ENCODE measurements around the gene EPB42.

DNA sequence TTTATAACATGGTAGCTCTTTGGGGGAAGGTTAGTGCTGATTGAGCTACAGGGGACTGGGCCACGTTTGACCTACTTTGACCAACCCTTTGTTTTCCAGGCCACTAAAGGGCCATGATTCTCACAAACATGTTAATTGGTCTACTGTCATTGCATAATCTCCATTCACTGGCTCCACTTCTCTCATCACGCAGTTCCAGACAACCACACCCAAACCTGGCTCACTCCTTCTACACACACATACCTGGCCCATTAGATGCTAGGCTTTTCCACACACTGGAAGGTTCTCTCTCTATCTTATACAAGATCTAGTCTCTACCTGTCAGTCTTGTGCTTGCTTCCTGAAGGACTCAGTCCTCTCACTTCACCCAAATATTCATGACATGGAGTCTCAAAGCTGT lies 30.0 kb upstream of the EPB42 start:
- TF ChIP-seq, protein P1, sequence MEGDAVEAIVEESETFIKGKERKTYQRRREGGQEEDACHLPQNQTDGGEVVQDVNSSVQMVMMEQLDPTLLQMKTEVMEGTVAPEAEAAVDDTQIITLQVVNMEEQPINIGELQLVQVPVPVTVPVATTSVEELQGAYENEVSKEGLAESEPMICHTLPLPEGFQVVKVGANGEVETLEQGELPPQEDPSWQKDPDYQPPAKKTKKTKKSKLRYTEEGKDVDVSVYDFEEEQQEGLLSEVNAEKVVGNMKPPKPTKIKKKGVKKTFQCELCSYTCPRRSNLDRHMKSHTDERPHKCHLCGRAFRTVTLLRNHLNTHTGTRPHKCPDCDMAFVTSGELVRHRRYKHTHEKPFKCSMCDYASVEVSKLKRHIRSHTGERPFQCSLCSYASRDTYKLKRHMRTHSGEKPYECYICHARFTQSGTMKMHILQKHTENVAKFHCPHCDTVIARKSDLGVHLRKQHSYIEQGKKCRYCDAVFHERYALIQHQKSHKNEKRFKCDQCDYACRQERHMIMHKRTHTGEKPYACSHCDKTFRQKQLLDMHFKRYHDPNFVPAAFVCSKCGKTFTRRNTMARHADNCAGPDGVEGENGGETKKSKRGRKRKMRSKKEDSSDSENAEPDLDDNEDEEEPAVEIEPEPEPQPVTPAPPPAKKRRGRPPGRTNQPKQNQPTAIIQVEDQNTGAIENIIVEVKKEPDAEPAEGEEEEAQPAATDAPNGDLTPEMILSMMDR (tag by site-specific recombination; IDR thresholded peaks at IDR 0.05), result no peak
- TF ChIP-seq ZNF239 (tag by site-specific recombination; IDR thresholded peaks at IDR 0.05), result no peak
- no peak for TF ChIP-seq ZNF274 (IDR thresholded peaks at IDR 0.05; ENCODE audit: low read length)
- TF ChIP-seq ZNF274 (tag by site-specific recombination; IDR thresholded peaks at IDR 0.05; ENCODE audit: borderline replicate concordance), result no peak
- TF ChIP-seq, protein P2, sequence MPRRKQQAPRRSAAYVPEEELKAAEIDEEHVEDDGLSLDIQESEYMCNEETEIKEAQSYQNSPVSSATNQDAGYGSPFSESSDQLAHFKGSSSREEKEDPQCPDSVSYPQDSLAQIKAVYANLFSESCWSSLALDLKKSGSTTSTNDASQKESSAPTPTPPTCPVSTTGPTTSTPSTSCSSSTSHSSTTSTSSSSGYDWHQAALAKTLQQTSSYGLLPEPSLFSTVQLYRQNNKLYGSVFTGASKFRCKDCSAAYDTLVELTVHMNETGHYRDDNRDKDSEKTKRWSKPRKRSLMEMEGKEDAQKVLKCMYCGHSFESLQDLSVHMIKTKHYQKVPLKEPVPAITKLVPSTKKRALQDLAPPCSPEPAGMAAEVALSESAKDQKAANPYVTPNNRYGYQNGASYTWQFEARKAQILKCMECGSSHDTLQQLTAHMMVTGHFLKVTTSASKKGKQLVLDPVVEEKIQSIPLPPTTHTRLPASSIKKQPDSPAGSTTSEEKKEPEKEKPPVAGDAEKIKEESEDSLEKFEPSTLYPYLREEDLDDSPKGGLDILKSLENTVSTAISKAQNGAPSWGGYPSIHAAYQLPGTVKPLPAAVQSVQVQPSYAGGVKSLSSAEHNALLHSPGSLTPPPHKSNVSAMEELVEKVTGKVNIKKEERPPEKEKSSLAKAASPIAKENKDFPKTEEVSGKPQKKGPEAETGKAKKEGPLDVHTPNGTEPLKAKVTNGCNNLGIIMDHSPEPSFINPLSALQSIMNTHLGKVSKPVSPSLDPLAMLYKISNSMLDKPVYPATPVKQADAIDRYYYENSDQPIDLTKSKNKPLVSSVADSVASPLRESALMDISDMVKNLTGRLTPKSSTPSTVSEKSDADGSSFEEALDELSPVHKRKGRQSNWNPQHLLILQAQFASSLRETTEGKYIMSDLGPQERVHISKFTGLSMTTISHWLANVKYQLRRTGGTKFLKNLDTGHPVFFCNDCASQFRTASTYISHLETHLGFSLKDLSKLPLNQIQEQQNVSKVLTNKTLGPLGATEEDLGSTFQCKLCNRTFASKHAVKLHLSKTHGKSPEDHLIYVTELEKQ (tag by site-specific recombination; IDR thresholded peaks at IDR 0.05; ENCODE audit: borderline replicate concordance), result no peak
- TF ChIP-seq YY2 (tag by site-specific recombination; IDR thresholded peaks at IDR 0.05), result no peak
- TF ChIP-seq, protein P3, sequence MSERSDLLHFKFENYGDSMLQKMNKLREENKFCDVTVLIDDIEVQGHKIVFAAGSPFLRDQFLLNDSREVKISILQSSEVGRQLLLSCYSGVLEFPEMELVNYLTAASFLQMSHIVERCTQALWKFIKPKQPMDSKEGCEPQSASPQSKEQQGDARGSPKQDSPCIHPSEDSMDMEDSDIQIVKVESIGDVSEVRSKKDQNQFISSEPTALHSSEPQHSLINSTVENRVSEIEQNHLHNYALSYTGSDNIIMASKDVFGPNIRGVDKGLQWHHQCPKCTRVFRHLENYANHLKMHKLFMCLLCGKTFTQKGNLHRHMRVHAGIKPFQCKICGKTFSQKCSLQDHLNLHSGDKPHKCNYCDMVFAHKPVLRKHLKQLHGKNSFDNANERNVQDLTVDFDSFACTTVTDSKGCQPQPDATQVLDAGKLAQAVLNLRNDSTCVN (tag by site-specific recombination; optimal IDR thresholded peaks at IDR 0.05), result no peak
- no peak for TF ChIP-seq ZNF37A (tag by site-specific recombination; IDR thresholded peaks at IDR 0.05)
- TF ChIP-seq ZFP41 (tag by site-specific recombination; IDR thresholded peaks at IDR 0.05; ENCODE audit: borderline replicate concordance), result no peak
- no peak for TF ChIP-seq KLF9 (tag by site-specific recombination; IDR thresholded peaks at IDR 0.05; ENCODE audit: low read depth)
- TF ChIP-seq ZNF335 (tag by site-specific recombination; conservative IDR thresholded peaks at IDR 0.05), result no peak
- no peak for TF ChIP-seq ZNF670 (tag by site-specific recombination; IDR thresholded peaks at IDR 0.05; ENCODE audit: low read depth)
- TF ChIP-seq, protein P4, sequence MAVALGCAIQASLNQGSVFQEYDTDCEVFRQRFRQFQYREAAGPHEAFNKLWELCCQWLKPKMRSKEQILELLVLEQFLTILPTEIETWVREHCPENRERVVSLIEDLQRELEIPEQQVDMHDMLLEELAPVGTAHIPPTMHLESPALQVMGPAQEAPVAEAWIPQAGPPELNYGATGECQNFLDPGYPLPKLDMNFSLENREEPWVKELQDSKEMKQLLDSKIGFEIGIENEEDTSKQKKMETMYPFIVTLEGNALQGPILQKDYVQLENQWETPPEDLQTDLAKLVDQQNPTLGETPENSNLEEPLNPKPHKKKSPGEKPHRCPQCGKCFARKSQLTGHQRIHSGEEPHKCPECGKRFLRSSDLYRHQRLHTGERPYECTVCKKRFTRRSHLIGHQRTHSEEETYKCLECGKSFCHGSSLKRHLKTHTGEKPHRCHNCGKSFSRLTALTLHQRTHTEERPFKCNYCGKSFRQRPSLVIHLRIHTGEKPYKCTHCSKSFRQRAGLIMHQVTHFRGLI (tag by site-specific recombination; IDR thresholded peaks at IDR 0.05), result no peak
- TF ChIP-seq ZNF24 (tag by site-specific recombination; IDR thresholded peaks at IDR 0.05), result no peak
- TF ChIP-seq, protein P5, sequence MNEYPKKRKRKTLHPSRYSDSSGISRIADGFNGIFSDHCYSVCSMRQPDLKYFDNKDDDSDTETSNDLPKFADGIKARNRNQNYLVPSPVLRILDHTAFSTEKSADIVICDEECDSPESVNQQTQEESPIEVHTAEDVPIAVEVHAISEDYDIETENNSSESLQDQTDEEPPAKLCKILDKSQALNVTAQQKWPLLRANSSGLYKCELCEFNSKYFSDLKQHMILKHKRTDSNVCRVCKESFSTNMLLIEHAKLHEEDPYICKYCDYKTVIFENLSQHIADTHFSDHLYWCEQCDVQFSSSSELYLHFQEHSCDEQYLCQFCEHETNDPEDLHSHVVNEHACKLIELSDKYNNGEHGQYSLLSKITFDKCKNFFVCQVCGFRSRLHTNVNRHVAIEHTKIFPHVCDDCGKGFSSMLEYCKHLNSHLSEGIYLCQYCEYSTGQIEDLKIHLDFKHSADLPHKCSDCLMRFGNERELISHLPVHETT (tag by site-specific recombination; IDR thresholded peaks at IDR 0.05), result no peak
